Adrenal gland (tissue), 5 donors: ENCODE measurements around the gene PTRHD1.

Source experiments
- POLR2A ChIP-seq, 2 donors: fragments of 450-650 bp; IDR thresholded peaks; one replicate each; pipeline ENCODE4 v1.6.1; 2017; ENCODE audit warnings: antibody characterized with exemption in 2 of 2, mild to moderate bottlenecking in 2 of 2, moderate library complexity in 1 of 2
- TF ChIP-seq, protein P1 (sequence below), 6 experiments: fragments of 450-650 bp in 4 of 6; fragments of 200-600 bp in 2 of 6; sonication (generic) in 1 of 6; IDR thresholded peaks; 1 replicate in 5 of 6; 2 replicates in 1 of 6; pipeline versions ENCODE4 v1.5.1 to v1.8.0; 2016 to 2021; ENCODE audit warnings: antibody characterized with exemption in 6 of 6, mild to moderate bottlenecking in 2 of 6, moderate library complexity in 1 of 6
- donor health status: DM: no; HTN: no; CAD: no.

DNA sequence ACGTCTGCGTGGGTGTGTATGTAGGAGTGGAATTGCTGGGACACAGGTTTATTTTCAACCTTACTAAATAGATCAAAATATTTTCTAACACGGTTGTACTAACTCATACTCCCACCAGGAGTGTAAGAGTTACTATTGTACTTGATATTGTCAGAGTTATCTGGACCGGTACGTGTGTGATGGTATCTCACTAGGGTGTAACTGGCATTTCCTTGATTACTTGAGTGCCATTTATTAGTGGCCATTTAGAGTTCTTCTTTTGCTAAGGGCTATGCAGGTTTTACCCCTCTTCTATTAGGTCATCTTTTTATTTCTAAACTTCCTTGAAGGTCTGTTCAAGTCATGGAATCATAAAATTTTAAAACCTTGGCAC, 33.6 kb upstream of the PTRHD1 start:
- TF ChIP-seq, protein P1, sequence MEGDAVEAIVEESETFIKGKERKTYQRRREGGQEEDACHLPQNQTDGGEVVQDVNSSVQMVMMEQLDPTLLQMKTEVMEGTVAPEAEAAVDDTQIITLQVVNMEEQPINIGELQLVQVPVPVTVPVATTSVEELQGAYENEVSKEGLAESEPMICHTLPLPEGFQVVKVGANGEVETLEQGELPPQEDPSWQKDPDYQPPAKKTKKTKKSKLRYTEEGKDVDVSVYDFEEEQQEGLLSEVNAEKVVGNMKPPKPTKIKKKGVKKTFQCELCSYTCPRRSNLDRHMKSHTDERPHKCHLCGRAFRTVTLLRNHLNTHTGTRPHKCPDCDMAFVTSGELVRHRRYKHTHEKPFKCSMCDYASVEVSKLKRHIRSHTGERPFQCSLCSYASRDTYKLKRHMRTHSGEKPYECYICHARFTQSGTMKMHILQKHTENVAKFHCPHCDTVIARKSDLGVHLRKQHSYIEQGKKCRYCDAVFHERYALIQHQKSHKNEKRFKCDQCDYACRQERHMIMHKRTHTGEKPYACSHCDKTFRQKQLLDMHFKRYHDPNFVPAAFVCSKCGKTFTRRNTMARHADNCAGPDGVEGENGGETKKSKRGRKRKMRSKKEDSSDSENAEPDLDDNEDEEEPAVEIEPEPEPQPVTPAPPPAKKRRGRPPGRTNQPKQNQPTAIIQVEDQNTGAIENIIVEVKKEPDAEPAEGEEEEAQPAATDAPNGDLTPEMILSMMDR (IDR thresholded peaks at IDR 0.05), result no peak
- TF ChIP-seq POLR2A (IDR thresholded peaks at IDR 0.05), result no peak
